ENCODE results near the gene SPPL2C.
A peak's percentile ranks its signal among the peaks of the same experiment; 100 is the strongest.

SPPL2C gene

DNA sequence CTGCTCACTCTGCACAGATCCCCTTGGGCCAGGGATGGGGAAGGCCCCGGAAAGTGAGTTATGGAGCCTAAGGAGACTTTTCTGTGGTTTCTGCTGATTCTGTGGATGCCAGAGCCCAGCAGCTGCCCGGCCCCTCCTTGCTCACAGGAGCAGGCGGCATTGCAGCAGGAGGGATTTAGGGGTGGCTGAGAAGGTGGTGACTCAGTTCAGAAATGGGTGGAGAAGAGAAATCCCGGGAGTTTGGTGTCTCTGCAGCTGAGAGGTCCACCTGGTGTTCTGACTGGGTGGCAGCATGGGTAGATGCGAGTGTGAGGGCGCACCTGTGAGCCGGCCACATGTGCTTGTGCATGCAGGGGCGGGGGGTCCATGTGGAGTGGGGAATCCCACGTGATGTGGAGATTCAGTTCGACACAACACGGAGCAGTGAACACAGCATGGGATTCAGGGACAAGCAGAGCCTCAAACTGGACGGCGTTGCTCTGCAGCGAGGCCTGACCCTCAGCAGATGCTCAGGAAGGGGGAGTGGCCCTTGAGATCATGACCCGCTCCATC is 16.0 kb upstream of the SPPL2C start:
- peak; percentile 62 for DNase-seq

DNA sequence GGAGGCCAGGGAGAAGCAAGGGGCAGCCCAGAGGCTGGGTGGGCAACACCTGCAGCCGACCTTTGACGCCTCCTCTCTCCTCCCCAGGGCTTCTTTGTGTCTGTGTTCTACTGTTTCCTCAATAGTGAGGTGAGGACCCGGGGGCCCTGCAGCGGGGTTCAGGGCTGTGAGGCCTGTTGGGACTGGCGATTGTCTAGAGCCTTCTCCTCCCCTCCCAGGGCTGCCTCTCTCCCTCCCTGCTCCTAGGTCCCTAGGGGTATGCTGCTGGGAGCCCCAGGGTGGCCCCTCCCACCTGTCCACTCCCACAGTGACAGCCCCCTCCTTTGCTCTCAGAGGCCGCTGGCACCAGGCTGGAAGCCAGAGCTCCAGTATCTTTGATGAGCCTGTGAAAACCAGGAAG is 10.8 kb upstream of the SPPL2C start:
- no peak for DNase-seq

DNA sequence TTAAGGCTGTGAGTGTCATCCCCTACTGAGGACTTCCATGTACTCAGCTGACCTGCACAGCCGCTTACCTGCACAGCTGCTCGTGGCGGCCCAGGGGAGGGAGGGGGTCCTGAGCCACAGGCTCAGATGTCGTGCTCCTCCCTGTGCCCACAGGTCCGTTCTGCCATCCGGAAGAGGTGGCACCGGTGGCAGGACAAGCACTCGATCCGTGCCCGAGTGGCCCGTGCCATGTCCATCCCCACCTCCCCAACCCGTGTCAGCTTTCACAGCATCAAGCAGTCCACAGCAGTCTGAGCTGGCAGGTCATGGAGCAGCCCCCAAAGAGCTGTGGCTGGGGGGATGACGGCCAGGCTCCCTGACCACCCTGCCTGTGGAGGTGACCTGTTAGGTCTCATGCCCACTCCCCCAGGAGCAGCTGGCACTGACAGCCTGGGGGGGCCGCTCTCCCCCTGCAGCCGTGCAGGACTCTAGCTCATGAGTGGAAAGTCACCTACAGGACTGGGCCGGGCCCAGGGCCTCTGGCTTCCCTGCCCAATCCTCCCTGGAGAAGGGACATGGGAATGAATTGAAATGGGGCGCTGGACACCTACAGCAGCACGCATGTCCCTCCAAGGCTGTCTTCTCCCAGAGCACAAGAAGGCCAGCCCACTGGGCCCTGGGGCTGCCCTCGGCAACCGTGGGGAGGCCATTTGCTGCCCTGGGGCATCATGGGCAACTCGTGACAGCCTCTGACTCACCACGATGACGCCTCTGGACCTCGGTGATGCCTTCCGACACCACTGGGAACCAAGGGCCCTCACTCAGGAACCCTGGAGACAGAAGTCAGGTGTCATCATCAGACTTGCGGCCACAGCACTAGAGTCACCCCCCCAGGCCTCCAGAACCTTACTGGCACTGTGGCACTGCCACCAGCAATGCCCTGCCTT is 9.9 kb upstream of the SPPL2C start:
- no peak for DNase-seq

DNA sequence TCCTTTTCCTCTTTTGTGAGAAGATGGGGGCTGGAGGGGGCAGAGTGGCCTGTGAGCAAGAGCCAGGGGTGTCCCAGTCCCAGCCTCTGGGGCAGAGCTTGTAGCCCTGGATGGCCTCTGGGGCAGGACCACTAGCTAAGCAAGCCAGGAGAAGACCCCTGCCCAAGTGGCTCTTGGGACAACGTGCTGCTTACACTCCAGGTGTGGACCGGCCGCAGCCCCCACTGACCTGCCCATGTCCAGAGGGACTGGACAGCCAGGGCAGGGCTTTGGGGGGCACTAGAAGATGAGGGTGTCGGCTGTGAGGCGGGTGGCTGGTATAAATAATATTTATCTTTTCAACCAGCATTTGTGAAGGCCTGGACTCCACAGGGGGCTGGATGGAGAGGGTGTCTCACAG is 9.2 kb upstream of the SPPL2C start:
- no peak for DNase-seq

DNA sequence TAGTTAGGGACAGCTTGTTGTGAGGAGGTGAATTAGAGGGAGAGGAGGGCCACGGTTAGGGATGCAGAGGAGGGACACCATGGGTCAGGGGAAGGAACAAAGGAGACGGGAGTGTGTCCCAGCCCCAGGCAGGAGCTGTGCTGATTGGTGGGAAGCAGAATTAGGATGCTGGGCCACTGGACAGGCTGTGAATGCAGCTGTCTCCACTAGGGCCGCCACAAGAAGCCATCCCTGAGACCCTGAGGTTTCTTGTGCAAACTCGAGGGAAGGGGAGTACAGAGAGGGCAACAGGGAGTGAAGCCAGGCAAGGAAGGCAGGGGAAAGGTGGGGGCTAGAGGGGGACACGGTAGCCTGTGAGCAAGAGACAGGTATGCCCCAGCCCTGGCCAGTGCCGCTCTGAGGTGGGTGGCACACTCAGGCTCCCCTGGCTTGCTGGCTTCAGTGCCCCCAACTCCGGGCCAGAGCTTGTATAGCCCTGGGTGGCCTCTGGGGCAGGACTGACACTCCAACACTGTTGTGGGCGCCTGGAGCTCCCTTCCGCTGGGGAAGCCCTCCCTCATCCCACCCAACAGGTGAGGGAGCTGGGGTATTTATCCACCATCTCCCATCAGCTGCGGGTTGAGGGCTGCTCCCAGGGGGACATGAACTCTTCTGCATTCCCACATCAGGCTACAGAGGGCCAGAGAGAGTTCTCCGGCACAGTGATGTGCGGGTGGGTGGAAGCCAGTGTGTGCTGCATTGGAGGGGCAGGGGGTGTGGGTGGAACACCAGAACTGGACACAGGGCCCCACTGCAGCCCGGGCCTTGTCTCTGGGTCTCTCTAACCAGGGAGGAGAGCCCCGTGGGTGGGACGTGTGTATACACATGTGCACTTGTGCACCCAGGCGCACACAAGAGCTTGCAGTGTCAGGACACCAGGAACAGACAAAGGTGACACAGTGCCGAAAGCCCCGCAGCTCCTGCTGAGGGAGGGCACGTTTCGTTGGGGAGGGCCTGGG is 8.3 kb upstream of the SPPL2C start:
- DNase-seq: no peak

DNA sequence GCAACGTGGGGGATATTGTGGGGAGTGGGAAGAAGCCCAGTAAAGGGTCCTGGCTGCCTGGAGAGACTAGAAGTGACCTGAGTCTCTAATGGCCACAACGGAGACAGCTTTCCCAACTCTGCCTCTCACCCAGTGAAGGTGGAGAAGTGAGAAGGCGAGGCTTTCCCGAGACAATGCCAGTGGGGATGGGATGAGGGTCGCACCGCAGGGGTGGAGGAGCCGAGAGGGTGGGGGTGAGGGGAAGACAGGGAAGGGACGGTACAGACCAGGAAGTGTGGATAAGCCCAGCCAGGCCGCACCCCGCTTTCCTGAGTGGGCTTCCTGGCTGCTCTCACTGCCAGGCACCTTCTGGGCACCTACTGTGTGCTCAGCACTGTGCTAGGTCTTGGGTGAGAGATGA is 7.5 kb upstream of the SPPL2C start:
- no peak for DNase-seq

DNA sequence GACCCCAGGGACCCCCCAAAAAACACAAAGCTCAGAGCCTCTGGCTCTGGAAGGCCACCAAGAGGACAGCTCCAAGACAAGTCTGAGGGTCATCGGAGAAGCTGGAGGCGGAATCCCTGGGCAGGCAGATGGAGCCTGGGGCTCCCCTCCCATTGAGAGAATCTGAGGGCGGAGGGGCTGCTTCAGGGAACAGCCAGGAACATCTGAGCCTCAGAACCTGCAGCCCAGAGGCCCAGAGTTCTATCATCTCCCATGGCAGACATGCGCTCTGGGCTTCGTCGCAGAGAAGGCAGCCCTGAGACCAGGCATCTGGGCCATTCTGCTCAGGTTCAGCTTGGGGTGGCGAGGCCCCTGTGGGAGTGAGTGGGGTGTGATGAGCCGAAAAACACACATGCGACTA is 7.1 kb upstream of the SPPL2C start:
- no peak for DNase-seq

DNA sequence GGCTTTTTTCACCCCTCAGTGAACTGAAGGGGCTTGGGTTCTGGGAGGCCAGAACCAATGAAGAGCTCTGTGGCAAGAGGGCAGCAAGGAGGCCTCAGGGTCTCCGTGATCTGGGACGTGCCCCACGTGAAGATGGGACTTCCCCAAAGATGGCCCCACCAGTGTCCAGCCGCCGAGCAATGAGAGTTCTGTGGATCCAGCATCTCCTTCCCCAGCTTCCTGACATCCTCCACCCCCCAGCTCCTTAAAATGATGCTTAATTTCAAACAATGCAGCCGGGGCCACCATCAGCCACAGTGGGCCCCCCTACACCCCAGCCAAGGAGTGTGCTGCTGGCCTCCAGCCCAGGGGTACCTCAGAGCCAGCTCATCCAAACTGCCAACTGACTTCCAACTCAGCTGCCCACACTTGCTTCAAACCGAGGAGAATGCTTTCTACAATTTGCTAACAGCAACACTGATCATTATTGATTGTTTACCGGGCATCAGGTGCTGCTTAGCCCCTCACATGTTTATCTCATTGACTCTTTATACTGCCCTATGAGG is 5.9 kb upstream of the SPPL2C start:
- no peak for DNase-seq

DNA sequence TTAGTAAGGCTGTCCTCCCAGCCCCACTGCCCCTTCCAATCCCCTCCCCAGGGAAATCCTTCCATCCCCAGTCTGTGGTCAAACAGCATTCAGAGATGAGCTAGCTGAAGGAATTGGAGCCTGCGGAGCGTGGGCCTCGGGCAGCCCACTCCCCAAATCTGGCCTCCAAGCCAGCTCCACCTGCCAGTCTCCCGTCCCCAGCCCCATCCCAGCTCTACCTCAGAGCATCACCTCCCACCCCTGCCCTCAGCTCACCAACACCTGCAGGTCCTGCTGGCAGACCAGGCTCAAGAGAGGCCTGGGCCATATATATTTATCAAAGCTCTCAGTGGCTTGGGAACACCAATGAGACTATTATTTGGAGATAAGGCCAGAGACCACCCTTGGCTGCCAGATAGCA is 5.2 kb upstream of the SPPL2C start:
- DNase-seq: no peak

DNA sequence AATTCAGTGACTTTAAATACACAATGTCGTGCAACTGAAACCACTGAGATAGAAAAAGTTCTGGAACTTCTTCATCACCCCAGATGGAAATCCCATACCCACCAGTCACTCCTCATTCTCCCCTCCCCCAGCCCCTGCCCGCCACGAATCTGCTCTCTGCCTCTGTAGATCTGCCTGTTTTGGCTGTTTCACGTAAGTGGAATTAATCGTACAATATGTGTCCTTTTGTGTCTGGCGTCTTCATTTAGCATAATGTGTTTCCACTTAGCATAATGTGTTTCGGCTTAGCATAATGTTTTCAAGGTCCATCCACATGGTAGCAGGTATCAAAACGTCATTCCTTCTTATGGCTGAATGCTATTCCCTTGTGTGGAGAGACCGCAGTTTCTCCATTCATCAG is 3.5 kb upstream of the SPPL2C start:
- no peak for DNase-seq

DNA sequence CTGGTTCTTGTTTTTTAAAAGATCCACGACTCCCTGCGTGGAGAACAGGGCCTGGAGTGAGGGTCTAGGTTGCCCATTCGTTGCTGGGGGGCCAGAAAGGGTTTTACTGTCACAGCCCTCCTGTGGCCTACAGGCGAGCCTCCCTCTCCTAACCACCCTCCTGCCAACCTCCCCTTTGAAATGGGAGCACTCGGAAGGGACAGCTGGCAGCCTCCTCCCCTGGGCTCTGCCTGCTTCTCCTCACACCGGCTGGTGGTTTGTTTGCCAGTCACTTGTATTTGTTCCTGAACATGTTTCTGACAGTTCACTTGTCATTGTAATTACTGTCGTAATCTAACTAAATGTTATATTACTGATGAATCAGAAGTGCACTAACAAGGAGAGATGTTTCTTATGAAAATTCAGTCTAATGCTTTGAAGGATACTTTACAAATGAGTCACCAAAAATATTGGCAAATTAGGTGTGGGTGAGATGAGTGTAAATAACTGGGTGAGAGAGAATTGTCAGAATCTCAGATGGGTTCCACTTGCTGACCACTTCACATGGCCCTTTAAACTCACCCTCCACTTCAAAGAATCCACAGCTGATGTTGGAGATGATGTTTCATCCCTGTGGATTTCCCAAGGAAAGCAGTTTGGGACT is 2.7 kb upstream of the SPPL2C start:
- no peak for DNase-seq

DNA sequence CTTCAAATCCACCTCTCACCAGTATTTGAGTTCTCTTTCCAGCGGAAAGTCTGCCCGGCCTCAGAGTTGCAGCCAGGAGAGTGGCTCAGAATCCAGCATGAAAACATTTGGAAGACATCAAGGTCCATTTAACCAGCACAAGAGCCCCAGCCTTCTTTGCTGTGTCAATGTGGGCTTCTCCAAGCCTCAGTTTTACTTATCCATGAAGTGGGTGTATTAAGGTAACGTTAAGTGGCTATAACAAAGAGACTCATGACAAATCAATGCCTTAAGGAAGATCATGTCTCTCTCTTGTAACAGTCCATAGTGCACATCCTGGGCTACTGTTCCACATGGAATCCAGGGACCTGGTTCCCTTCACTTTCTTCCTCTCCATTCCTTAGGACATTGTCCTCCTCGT is 959 bp upstream of the SPPL2C start:
- DNase-seq: no peak

DNA sequence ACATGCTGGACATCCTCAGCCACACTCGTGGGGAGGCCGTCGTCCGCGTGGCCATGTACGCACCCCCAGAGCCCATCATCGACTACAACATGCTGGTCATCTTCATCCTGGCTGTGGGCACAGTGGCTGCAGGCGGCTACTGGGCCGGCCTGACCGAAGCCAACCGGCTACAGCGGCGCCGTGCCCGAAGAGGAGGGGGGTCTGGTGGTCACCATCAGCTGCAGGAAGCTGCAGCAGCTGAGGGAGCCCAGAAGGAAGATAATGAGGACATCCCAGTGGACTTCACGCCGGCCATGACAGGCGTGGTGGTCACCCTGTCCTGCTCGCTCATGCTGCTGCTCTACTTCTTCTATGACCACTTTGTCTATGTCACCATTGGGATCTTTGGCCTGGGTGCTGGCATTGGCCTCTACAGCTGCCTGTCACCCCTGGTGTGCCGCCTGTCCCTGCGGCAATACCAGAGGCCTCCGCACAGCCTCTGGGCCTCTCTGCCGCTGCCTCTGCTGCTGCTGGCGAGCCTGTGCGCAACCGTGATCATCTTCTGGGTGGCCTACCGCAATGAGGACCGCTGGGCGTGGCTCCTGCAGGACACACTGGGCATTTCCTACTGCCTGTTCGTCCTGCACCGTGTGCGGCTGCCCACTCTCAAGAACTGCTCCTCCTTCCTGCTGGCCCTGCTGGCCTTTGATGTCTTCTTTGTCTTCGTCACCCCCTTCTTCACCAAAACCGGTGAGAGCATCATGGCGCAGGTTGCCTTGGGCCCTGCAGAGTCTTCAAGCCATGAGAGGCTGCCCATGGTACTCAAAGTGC is 900 bp downstream of the SPPL2C start:
- DNase-seq: no peak

DNA sequence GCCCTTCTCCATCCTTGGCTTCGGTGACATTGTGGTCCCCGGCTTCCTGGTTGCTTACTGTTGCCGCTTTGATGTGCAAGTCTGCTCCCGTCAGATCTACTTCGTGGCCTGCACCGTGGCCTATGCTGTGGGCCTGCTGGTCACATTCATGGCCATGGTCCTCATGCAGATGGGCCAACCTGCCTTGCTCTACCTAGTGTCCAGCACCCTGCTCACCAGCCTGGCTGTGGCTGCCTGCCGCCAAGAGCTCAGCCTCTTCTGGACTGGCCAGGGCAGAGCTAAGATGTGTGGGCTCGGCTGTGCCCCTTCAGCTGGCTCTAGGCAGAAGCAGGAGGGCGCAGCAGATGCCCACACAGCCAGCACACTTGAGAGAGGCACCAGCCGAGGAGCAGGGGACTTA is 1.5 kb downstream of the SPPL2C start:
- no peak for DNase-seq

DNA sequence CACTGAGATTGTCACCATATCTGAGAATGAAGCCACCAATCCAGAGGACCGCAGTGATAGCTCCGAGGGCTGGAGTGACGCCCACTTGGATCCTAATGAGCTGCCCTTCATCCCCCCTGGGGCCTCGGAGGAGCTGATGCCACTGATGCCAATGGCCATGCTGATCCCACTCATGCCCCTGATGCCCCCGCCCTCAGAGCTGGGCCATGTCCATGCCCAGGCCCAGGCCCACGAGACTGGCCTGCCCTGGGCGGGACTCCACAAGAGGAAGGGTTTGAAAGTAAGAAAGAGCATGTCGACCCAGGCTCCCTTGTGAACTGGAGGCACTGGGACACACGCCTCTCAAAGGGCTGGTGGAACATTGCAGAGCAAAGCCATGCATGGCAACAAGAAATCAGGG is 2.0 kb downstream of the SPPL2C start:
- no peak for DNase-seq

DNA sequence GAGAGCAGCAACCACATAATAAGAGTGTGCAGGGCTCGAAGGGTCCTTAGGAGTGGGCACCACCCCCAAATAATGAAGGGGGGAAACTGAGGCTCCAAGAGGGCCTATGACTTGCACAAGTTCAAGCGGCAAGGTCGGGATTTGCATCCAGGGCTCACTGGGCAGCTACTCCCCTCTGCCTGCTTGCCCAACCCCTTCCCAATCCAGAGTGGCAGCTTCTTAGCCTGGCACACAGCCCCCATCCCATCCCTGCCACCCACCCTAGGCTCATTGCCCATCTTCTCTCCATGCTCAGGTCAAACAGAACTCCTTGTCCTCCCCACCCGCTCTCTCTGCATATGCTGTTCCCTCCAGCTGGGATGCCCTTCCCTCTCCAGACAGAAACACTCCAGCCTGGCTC is 2.4 kb downstream of the SPPL2C start:
- DNase-seq: no peak

DNA sequence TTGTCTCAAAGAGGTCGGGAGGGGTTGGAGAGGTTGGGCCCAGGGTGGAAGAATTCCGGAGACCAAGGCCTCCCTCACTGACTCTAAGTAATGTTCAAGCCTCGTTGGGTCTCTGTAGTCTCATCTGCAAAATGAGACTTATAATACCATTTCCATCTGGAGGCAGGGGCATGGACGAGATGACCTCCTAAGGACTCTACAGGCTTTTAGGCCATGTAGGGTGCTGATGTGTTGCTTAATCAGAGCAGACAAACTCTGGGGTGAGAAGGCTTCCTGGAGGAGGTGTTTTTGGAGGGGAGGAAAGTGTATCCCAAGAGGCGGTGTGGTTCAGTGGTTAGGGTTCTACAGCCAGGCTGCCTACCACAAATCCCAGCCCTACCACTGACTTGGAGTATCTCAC is 3.1 kb downstream of the SPPL2C start:
- DNase-seq: no peak

DNA sequence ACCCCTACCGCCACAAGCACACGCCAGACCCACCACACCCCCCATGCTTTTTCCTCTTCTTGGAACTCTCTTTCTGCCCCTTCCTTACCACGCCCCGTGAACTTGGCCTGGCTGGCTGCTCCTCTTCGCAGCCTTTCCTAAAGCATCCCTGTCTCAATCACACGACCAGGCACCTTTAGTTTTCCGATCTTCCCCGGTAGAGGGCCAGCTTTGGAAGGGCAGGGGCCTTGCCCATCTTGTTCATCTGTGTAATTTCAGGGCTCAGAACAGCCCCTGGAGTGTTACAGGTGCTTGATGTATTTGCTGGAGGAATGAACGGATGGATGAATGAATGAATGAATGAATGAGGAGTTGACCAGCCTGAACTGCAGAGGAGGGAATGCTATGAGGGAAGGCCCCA is 3.7 kb downstream of the SPPL2C start:
- DNase-seq: no peak

DNA sequence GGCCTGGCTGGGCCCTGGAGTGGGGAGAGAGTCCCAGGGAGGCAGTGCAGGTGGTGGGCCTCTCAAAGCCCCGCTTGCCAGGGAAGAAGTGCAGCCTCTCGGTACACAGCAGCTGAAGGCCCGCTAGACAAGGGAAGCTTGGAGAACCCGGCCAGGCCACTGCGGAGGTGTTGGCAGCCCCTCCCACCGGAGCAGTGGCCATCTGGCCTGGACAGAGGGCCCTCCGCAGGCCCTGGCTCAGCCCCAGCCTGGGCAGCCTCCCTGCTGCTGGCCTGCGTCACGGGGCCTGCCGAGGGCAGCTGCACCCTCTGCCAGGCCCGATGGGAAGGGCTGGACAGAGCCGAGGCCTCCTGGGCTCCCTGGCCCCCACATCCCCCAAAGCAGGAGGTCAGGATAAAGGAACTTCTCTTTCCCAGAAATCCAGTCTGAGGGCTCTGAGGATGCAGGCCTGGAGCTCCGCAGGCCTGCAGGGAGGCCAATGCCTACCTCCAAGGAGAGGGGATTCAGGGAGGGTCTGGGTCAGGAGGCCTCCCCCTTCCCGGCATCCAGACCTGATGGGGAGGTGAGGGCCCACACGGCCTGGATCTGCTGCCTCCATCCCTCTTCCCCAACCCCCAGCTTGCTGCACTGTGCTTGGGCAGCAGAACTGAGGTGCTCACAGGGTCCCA is 4.3 kb downstream of the SPPL2C start:
- no peak for DNase-seq

DNA sequence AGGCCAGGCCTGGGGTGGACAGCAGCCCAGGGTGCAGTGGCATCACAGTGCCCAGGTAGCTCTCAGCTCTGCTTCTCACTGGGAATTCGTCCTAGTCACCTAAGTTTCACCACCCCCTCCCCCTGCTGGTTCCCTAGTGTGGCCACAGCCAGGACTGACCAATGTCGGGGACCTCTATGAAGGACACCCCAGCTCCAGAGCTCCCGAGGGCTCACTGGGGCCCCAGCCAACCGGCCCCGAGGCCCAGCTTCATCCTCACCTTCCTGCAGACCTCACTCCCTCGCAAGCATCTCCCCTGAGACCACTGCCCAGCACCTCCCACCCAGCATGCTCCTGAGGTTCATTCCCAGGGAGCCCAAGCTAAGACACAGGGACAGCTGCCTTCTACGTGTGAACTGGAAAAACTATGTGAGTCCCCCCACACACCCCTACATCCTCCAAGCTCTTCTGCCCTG is 4.9 kb downstream of the SPPL2C start:
- DNase-seq: no peak

DNA sequence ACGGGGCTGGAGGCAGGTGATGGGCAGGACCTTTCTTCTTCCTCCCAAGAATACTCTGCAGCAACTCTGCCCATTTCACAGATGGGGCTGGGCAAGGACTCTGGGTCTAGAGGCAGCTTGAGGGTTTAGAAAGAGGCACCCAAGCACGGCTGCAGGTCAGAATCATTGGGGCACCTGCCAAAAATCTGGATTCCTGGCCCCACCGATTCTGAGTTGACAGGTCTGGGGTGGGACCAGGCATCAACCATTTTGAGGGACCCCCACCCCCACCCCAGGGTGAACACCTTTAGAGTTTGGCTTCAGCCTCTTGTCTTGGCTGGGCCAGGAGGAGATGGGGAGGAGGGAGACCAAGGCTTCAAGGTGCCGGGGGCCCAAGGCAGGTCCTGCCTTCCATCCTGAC is 5.3 kb downstream of the SPPL2C start:
- no peak for DNase-seq

Measured in amniotic stem cell (primary cell).